HG02973 (cell line): ENCODE measurements around the gene MYNN.

ENCODE experiments used
- ATAC-seq: cut with Tn5 transposase; IDR thresholded peaks from one replicate; pipeline ENCODE4 v1.9.1; 2021; ENCODE audit warnings: moderate library complexity; ENCODE audit not compliant: unreplicated experiment

MYNN gene

DNA sequence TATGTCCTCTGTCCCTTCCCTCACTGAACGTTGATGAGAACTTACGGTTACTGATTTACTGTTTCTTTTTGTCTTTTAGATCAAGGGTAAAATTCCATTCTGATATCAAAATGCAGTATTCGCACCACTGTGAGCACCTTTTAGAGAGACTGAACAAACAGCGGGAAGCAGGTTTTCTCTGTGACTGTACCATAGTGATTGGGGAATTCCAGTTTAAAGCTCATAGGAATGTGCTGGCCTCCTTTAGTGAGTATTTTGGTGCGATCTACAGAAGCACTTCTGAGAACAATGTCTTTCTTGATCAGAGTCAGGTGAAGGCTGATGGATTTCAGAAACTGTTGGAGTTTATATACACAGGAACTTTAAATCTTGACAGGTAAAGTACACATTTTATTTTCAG lies 990 bp downstream of the MYNN start:
- ATAC-seq, result no peak

GRCh38 chr3:169777822-169778221 lies 4.6 kb downstream of the MYNN start:
- no peak for ATAC-seq

GRCh38 chr3:169780742-169781141 lies 7.5 kb downstream of the MYNN start:
- ATAC-seq, result no peak

DNA sequence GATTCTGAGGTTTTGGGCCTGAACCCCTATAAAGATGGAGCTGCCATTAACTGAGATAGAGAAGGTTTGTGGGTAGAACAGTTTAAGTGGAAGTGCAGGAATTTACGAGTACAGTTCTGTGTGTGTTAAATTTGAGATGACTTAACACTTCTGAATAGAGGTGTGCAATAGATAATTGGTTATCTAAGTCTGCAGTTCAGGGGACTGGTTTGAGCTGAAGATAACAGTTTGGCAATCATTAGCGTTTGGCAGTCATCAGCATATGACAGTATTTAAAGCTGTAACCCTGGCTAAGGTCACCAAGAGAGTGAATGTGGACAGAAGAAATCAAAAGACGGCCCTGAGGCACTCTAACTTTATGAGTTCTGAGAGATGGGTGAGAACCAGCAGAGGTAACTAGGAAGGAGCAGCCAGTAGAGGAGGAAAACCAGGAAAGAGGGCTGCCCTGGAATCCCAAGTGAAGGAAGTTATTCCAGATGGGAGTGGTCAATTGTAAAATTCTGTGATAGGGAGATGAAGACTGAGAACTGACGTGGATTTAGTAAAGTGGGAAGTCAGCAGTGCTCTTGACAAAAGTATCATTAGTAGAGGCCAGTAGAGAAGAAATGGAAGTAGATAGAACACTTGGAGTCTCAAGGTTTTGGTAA lies 8.1 kb downstream of the MYNN start:
- no peak for ATAC-seq

DNA sequence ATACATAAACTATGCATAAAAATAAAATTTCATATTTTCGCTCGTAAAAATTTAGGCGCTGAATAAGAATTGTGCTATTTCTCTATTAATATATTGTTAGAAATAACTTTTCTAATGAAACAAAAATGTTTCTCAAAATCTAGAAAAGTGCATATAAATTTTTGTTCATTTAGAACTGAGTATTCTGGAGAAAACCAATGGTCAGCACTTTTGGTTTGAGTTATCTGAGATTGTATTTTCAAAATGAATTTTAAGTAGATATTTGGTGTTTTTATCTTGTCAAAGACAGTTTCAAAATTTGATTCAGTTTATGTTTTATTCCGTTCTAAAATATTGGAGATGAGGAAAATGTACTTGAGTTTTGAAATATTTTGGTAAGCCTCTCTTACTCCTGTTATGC lies 13.9 kb downstream of the MYNN start:
- no peak for ATAC-seq

DNA sequence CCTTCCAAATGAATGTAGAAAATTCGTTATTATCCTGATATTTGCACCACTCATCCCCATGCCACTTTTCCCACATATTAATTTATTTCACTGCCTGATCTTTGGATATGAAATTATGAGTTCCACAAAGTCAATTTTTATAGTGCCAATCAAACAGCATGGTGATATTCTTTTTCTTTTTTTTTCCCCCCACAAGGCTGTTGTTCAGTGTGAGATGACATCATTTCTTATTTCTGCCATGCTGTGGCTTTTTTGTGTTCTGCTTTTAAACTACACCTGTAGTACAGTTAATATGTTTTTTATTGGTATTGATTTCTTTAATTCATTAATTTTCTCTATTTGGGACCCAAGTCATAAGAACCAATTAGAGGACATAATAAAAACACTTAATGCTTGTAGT lies 14.6 kb downstream of the MYNN start:
- no peak for ATAC-seq

- no peak for ATAC-seq
Measured at GRCh38 chr3:169790219-169790618, 17.0 kb downstream of the MYNN start.

- no peak for ATAC-seq
Measured at GRCh38 chr3:169790687-169791429, 17.7 kb downstream of the MYNN start.

- no peak for ATAC-seq
Measured at GRCh38 chr3:169792359-169792758, 19.2 kb downstream of the MYNN start.

DNA sequence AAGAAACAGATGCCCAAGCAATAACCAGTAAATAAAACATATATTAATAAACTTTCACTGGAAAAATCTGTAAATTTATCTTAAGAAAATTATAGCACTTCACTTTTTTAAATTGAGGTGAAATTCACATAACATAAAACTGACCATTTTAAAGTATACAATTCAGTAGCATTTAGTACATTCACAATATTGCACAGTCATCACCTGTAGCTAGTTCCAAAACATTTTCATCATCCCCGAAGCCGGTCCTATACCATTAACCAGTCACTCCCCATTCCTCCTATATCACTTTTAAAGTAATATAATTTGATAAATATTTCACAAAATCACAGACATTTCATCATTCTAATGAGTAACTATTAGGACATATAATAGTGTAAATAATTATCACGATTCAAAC lies 31.5 kb downstream of the MYNN start:
- no peak for ATAC-seq

DNA sequence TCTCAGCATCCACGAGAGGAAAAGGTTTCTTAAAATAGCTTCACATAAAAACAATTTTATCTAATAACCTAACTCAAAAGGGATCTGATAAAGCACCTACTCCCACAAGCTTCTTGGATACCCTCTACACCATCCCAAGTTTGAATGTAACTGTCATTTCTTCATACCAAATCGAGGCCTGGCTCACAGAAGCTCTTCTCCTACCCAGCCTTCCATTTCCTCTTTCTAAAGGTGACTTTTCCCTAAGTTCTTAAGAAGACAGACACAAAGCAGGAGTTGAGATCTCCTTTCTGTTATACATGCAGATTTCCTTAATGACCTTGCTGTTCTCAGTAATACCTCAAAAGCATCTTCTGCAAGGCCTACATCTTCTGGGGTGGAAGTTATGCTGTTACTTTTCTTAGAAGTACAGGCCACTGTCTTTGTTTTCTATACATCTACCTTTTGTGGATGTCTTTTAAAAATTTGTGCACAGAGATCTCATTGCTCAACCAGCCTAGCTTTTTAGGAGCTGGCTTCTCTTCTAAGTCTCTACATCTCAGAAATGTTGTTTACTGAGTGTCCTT lies 36.1 kb downstream of the MYNN start:
- no peak for ATAC-seq

- ATAC-seq, result no peak
Measured at GRCh38 chr3:169811631-169812331, 38.6 kb downstream of the MYNN start.

DNA sequence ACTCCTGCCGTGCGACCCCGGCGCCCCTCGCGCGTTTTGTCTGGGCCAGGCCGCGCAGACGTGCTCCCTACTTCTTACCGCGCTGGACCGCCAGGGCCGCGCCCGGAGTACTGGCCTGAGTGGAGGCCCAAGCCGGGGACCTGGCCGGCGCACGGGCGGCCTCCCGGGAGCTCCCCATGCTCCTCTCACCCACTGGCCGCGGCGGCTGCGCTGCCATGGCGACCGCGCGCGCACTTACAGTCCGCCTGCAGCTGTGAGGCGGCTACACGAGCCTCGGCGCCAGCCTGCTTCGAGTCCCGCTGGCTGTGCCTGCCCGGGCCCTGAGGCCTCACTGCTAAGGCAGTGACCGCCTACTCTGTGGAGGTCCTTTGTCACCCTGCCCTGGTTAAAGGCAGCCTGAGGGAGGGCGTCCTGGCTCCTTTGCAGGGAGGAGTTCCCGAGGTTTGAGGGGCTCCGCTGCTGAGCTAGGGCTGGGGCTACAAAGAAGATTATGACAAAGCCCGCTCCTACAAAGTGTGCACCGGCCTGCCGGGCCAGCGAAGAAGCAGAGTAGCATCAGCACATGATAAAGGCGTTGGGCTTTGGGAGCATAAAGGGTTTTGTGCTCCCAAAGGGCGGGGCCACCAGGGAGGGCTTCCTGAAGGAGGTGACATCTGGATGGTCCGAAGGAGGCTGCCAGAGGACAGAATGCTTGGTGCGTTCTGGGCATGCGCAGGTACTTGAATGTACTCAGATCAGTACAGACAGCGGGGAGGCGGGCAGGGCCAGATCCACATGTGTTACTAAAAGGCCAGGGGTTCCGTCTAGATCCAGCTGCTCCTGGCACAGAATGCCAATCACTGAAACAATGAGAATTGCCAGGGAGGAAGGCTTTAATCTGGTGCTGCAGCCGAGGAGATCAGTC lies 39.4 kb downstream of the MYNN start, which contains the start of the genes LRRC34 and LRRIQ4:
TSS of gene LRRC34 (minus strand) at position 573 of the 904 bp plus-strand sequence. CDS start at position 217, 356 bp downstream.
TSS of gene LRRIQ4 (plus strand) at position 539 of the 904 bp plus-strand sequence. CDS start 9,052 bp downstream, outside the sequence.
- peak; percentile 62 for ATAC-seq

GRCh38 chr3:169813278-169813677 lies 40.1 kb downstream of the MYNN start:
- no peak for ATAC-seq

DNA sequence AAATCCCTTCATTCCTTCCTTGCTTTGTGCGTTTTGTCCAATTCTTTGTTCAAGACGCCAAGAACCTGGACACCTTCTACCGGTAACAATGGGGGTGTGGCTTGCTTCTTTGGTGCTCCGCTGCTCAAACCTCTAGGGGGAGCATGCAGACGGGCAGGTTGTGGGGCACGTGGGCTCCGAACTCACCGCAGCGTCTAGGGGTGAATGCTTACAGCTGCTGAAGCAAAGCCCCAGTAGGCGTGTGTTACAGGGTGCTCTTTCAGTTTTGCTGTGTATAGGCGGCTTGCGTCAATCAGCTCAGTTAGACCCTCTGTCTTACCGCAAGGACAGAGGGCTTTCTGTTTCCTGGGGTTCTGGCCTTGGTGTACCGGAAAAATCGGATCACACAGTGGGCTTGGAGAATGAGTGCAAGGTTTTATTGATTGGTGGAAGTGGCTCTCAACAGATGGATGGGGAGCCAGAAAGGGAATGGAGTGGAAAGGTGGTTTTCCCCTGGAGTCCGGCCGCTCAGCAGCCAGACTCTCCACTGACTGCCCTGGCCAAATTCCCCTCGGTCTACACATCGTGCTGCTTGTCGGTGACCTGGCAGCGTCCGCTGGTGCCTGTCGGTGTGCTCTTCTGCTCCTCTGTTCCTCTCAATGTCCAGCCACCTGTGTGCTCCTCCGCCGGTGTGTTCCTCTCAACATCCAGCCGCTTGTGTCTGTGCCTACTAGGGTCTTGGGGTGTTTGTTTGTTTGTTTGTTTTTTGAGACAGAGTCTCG lies 40.7 kb downstream of the MYNN start:
- peak; percentile 87 for ATAC-seq

GRCh38 chr3:169815590-169816150 lies 42.5 kb downstream of the MYNN start:
- no peak for ATAC-seq

DNA sequence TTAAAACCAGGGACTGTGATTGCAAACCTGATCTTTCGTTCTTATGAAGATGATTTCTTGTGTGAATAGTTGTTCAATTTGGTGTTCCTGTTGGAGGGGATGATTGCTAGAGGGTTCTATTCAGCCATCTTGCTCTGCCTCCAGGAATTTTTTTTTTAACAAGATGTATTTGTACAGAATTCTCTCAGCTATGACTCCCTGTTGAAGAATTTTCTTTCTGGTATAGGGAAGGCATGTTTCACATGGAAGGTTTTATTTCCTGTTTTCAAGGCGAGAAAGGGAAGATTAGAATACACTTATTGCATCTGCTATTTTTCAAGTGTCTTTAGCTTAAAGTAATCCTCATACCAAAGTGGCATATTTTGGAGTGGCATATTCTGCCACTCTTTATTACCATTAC lies 45.1 kb downstream of the MYNN start:
- no peak for ATAC-seq

- ATAC-seq, result no peak
Measured at GRCh38 chr3:169822091-169822490, 48.9 kb downstream of the MYNN start.

- no peak for ATAC-seq
Measured at GRCh38 chr3:169822540-169822939, 49.3 kb downstream of the MYNN start.
